ENCODE data around the gene NCK1. TPM values are rescaled to one million over a fixed set of nuclear protein-coding genes. Genes with fewer than 3 reads are reported as not detected.

Gene NCK1
- total RNA-seq, 4 donors from 2014 or later: 53.1 to 74.0 (median 61.6) TPM

GRCh38 chr3:136903899-136904298, 41.9 kb downstream of the NCK1 start:
- WGBS, 2 donors: 0% methylated on average over 1 of the region's 1 CpG

GRCh38 chr3:136904746-136905145, 42.7 kb downstream of the NCK1 start:
- intact Hi-C loops (cut with DNase I; ENCODE audit: low total_unique reads): no loop called here
- H3K4me3 ChIP-seq (ENCODE audit: low read depth, poor library complexity, severe bottlenecking): no peak overlapping the region
- TF ChIP-seq CTCF (IDR thresholded peaks at IDR 0.05) (no peak), POLR2A (IDR thresholded peaks at IDR 0.05) (no peak)
- no peak for DNase-seq (ENCODE audit: low spot score in 2 of 2)
- 71 to 72% methylated on average over 4 of the region's 4 CpGs for WGBS, 2 donors

More at GRCh38 chr3:136903899-136904298, 41.9 kb downstream of the NCK1 start:
- no peak overlapping the region for H3K4me3 ChIP-seq (ENCODE audit: low read depth, poor library complexity, severe bottlenecking)
- intact Hi-C loops (cut with DNase I; ENCODE audit: low total_unique reads): no loop called here
- DNase-seq (ENCODE audit: low spot score in 2 of 2): no peak
- TF ChIP-seq CTCF (IDR thresholded peaks at IDR 0.05) (no peak), POLR2A (IDR thresholded peaks at IDR 0.05) (no peak)

GRCh38 chr3:136905549-136905948, 43.5 kb downstream of the NCK1 start:
- DNase-seq (ENCODE audit: low spot score in 2 of 2): no peak
- no peak overlapping the region for H3K4me3 ChIP-seq (ENCODE audit: low read depth, poor library complexity, severe bottlenecking)
- intact Hi-C loops (cut with DNase I; ENCODE audit: low total_unique reads): no loop called here
- 96 to 100% methylated on average over 1 of the region's 1 CpG for WGBS, 2 donors
- TF ChIP-seq CTCF (IDR thresholded peaks at IDR 0.05): no peak
- TF ChIP-seq POLR2A (IDR thresholded peaks at IDR 0.05): no peak

GRCh38 chr3:136906725-136907124, 44.7 kb downstream of the NCK1 start:
- TF ChIP-seq POLR2A (IDR thresholded peaks at IDR 0.05) (no peak), CTCF (IDR thresholded peaks at IDR 0.05) (no peak)
- DNase-seq (ENCODE audit: low spot score in 2 of 2): no peak
- H3K4me3 ChIP-seq (ENCODE audit: low read depth, poor library complexity, severe bottlenecking): no peak overlapping the region

GRCh38 chr3:136908297-136908696, 46.3 kb downstream of the NCK1 start:
- H3K4me3 ChIP-seq (ENCODE audit: low read depth, poor library complexity, severe bottlenecking): no peak overlapping the region
- TF ChIP-seq CTCF (IDR thresholded peaks at IDR 0.05): no peak
- intact Hi-C loops (cut with DNase I; ENCODE audit: low total_unique reads): no loop called here
- 92 to 95% methylated on average over 2 of the region's 2 CpGs for WGBS, 2 donors
- no peak for DNase-seq (ENCODE audit: low spot score in 2 of 2)

More at GRCh38 chr3:136906725-136907124, 44.7 kb downstream of the NCK1 start:
- 67 to 70% methylated on average over 5 of the region's 5 CpGs for WGBS, 2 donors
- intact Hi-C loops (cut with DNase I; ENCODE audit: low total_unique reads): no loop called here

- TF ChIP-seq POLR2A (IDR thresholded peaks at IDR 0.05) (no peak), CTCF (IDR thresholded peaks at IDR 0.05) (no peak)
- no peak for DNase-seq (ENCODE audit: low spot score in 2 of 2)
- intact Hi-C loops (cut with DNase I; ENCODE audit: low total_unique reads): no loop called here
- no peak overlapping the region for H3K4me3 ChIP-seq (ENCODE audit: low read depth, poor library complexity, severe bottlenecking)
- 63 to 68% methylated on average over 4 of the region's 4 CpGs for WGBS, 2 donors
Measured at GRCh38 chr3:136909187-136909586, 47.2 kb downstream of the NCK1 start.

Data from lower leg skin (tissue), 4 donors.